SKM-1 treated with dmso at 0.1 percent for 144 hours (cell line): ENCODE results near the gene ZFAND2A.
"Not testable (repeated sequence)": the region's sequence is repeated elsewhere in the genome, so short reads cannot be mapped to it uniquely, and the experiment has no call there.

Source experiments
- DNase-seq: peaks from one replicate; lab custom pipeline; 2025; ENCODE audit not compliant: unreplicated experiment; lab: John Stamatoyannopoulos, UW

The ZFAND2A gene

GRCh38 chr7:1127001-1127400 is 33.0 kb downstream of the ZFAND2A start:
- DNase-seq, result no peak

- no peak for DNase-seq
Measured at GRCh38 chr7:1125603-1125969, 34.4 kb downstream of the ZFAND2A start.

- DNase-seq, result no peak
Measured at GRCh38 chr7:1124816-1125602, 35.0 kb downstream of the ZFAND2A start.

GRCh38 chr7:1124164-1124563 is 35.8 kb downstream of the ZFAND2A start:
- no peak for DNase-seq

DNA sequence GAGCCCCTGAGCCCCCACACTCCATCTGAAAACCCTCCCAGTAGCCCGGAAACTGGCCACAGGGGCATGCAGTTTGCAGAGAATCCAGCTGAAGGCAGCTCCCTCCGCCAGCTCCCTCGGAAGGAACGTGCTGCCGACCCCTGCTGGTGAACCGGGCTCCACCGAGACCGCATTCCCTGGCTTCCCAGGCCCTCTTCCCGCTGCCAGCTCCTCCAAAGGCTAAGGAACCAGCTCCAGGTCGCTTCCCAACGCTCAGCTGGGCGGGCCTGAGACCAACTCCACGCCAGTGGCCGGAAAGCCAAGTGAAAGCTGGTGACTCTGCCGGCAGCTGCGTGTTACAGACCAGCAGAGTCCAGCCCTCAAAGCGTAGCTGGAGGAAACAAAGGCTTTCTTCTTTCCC is 36.3 kb downstream of the ZFAND2A start:
- no peak for DNase-seq

GRCh38 chr7:1122832-1123501 is 37.0 kb downstream of the ZFAND2A start:
- DNase-seq, result no peak

- no peak for DNase-seq
Measured at GRCh38 chr7:1121886-1122831, 37.8 kb downstream of the ZFAND2A start.

GRCh38 chr7:1121476-1121875 is 38.5 kb downstream of the ZFAND2A start:
- DNase-seq, result no peak

DNA sequence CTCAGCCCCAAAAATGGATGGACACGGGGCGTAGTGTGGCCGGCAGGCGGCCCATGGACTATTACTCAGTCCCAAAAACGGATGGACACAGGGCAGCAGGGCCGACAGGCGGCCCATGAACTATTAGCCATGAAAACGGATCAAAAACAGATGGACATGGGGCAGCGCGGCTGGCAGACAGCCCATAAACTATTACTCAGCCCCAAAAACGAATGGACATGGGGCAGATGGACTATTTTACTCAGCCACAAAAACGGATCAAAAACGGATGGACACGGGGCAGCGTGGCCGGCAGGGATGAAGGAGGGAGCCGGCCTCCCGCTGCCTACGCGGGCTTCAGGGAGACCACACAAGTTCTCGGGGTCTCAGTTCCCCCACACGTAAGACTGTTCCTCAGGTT is 39.2 kb downstream of the ZFAND2A start:
- no peak for DNase-seq

- no peak for DNase-seq
Measured at GRCh38 chr7:1119201-1119600, 40.8 kb downstream of the ZFAND2A start.

- DNase-seq, result no peak
Measured at GRCh38 chr7:1117321-1117928, 42.6 kb downstream of the ZFAND2A start.

DNA sequence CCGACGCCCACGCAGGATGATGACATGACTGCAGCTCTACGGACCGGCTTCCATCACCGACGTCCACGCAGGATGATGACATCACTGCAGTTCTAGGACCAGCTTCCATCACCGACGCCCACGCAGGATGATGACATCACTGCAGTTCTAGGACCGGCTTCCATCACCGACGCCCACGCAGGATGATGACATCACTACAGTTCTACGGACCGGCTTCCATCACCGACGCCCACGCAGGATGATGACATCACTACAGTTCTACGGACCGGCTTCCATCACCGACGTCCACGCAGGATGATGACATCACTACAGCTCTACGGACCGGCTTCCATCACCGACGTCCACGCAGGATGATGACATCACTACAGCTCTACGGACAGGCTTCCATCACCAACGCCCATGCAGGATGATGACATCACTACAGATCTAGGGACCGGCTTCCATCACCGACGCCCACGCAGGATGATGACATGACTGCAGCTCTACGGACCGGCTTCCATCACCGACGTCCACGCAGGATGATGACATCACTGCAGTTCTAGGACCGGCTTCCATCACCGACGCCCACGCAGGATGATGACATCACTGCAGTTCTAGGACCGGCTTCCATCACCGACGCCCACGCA is 43.5 kb downstream of the ZFAND2A start:
- not testable (repeated sequence) for DNase-seq

DNA sequence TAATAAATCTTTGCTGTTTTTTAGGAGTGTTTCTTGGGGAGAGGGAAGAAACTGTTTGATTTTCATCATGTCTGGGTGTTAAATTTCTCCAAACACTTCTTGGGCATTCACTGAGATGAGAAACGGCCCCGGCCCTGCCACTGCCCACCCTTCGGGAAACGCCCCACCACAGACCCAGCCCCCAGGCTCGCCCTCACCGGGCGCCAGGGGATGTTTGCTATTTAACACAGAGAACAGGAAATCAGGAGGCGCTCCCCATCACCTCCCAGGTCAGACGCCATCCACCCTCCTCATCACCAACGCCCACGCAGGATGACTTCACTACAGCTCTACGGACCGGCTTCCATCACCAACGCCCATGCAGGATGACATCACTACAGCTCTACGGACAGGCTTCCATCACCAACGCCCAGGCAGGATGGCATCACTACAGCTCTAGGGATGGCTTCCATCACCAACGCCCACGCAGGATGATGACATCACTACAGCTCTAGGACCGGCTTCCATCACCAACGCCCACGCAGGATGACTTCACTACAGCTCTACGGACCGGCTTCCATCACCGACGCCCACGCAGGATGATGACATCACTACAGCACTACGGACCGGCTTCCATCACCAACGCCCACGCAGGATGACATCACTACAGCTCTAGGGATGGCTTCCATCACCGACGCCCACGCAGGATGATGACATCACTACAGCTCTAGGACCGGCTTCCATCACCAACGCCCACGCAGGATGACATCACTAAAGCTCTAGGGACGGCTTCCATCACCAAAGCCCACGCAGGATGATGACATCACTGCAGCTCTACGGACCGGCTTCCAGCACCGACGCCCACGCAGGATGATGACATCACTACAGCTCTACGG is 44.6 kb downstream of the ZFAND2A start:
- not testable (repeated sequence) for DNase-seq

DNA sequence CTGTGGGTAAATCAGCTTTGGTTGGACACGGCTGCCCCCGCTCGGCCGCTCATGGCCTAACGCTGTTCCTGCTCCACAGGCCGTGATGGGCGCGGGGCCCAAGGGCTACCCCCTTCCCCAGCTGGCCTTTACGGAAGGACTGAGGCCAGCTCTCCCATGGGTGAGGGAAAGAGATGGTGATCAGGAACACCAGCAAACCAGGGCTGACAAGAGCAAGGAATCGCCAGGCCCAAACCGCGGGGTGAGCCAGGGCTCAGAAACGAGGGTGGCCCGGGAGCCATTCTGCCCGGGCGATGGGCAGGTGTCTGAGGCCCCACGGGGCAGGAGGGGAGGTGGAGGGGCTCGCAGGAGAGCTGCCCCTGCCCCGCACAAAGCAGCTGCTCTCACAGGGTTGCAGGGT is 45.5 kb downstream of the ZFAND2A start:
- DNase-seq, result no peak

- no peak for DNase-seq
Measured at GRCh38 chr7:1114088-1114487, 45.9 kb downstream of the ZFAND2A start.

- DNase-seq, result no peak
Measured at GRCh38 chr7:1113548-1113885, 46.5 kb downstream of the ZFAND2A start.

DNA sequence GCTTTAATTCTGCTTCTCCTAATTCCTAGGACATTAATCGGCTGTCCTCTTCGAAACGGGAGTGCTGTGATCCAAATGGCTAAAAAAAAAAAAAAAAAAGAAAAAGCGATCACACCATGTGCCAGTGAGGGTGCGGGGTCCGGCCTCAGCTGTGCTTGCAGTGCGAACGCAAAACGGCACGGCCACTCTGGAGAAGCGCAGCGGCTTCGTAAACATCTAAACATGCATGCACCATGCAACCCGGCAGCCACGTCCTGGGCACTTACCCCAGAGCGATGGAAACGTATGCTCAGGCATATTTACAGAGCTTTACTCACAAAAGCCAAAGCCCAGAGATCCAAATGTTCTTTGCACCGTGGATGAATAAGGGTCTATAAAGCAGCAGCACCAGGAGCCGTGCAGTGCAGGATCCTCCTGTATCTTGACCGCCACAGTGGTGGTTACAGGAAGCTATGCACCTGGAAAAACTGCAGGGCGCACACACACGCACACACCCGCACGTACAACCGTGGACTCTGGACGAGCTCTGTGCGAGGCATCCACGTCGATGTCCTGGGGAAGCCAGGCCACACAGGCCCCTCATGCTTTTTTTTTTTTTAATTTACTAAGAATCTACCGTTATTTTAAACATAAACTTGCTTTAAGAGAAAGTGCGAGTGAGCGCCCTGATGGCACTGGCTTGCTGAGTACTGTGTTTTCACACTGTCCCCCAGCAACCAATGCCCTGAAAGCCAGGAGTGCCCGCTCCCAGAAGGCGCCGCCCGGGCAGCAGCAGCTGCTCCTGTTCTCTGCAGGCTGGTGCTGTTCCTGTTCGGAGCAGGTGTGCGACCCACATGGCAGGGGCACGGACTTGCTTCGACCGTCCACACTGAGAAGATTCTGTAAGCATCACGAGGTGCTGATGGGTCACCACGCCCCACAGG is 47.1 kb downstream of the ZFAND2A start:
- DNase-seq, result no peak

GRCh38 chr7:1112109-1112508 is 47.9 kb downstream of the ZFAND2A start:
- DNase-seq, result no peak

GRCh38 chr7:1111156-1111555 is 48.8 kb downstream of the ZFAND2A start:
- DNase-seq, result no peak
